NCI-H2081 treated with DMSO at 0.1 percent for 48 hours (cell line): ENCODE results near the gene PPP1R9B.

ENCODE experiments used
- DNase-seq: peaks from one replicate; lab custom pipeline; 2025; lab: John Stamatoyannopoulos, UW

The PPP1R9B gene

GRCh38 chr17:50105811-50106210 lies 44.7 kb downstream of the PPP1R9B start:
- no peak for DNase-seq

- no peak for DNase-seq
Measured at GRCh38 chr17:50103941-50104340, 46.5 kb downstream of the PPP1R9B start.

GRCh38 chr17:50103252-50103651 lies 47.2 kb downstream of the PPP1R9B start:
- no peak for DNase-seq

GRCh38 chr17:50102164-50102991 lies 48.1 kb downstream of the PPP1R9B start:
- no peak for DNase-seq

GRCh38 chr17:50101346-50102163 lies 48.9 kb downstream of the PPP1R9B start:
- DNase-seq, result no peak

- no peak for DNase-seq
Measured at GRCh38 chr17:50100921-50101345, 49.5 kb downstream of the PPP1R9B start.

GRCh38 chr17:50100480-50100883 lies 50.0 kb downstream of the PPP1R9B start:
- no peak for DNase-seq

DNA sequence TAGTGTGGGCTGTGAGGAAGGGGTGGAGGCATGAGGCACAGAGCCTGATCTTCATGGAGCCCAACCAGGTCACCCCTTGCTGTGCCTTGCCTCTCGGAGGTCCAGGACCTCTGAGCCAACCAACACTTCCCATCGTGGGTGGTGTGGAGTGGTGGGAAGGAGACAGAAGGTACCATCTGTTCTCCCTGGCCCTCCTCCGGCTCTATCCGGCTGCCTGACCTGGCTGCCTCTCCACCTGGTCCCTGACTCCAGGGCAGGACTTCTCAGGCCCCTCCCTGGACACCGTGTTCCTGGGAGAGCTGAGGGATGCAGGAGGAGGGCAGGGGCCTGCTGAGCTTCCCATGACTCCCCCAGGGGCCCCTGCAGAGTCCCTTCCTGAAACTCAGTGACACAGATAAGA lies 51.5 kb downstream of the PPP1R9B start:
- no peak for DNase-seq

DNA sequence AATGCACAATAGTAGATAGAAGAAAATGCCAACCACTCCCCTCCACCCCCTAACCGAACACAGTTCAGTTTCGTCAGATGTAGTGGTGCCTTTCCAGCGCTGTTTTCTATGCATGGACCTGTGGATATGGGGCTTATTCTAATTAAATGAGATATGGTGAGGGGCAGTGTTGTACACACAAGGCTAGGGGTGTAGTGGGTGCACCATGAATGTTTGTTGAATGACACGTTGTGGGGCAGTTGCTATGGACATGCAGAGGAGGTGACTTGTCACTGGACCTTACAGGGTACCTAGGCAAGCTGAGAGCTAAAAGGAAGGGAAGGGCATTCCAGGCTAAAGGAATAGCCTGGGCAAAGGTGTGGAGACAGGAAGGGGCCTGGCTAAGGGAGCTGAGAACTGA lies 51.9 kb downstream of the PPP1R9B start:
- DNase-seq, result no peak

DNA sequence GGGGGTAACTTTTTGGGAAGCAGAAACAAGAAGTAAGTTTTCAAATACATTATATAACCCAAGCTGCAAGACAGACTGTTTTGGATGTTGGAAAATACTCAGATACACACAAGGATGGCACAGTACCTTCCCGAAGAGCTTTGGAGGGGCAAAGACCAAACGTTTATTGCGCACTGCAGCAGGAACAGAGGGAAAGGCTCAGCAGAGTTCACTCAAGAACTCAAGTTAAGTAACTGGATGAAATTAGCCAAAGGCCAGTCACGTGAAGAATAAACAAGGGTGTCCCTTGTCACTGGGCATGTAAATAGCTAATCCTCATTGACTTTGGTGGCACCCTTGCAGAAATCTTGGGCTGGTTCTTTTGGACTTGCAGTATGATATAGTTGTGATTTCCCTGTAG lies 52.6 kb downstream of the PPP1R9B start:
- no peak for DNase-seq

DNA sequence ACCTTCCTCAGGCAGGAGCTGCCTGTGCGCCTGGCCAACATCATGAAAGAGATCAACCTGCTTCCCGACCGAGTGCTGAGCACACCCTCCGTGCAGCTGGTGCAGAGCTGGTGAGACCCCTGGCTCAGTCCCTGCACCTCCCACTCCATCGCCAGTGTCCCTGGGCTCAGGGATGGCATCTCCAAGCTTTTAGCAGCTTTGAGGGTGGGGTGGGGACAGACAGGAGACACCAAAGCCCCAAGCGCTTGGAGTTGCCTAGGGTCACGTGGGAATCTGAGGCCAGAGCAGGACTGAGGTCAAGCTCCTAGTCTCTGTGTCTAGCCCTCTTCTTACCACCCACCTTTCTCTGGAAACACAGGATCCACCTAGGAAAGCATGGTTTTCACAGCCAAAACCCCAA lies 53.0 kb downstream of the PPP1R9B start:
- DNase-seq, result no peak

- no peak for DNase-seq
Measured at GRCh38 chr17:50096758-50097157, 53.7 kb downstream of the PPP1R9B start.

DNA sequence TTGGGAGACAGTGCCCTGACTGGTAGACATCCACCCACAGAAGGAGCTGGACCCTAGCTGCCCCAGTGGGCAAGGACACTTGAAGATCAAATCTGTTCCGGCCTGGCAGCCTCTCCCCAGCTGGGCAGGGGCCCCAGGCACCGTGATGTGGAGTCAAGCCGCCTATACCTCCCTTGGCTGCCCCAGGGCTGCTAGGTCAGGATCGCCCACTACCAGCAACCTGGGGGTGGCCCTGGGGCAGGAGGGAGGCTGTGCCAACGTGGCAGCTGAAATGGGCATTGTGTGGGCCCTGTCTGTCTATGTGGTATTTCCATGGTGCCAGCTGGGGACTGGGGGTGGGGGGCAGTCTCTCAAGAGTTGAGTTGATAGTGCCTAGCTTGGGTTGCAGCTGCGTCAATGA lies 54.4 kb downstream of the PPP1R9B start:
- DNase-seq, result no peak

DNA sequence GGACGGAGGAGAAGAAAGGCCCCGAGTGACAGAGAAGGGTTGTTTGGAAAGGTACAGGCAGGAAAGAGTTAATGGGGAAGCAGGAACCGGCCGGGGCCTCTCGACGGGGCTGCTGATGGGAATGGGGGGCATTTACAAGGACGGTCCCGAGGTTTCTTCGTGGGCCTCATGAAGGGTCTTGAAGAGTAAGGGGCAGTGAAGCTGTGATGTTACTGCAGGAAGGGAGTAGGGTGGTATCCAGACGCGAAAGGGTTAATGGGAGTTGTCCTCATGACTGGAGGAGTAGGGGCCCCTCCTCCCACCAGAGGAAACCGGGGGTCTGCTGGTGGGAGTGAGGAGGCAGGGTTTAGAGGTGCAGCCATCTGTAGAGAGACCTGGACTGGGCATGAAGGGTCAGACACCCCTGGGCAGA lies 54.8 kb downstream of the PPP1R9B start:
- no peak for DNase-seq

- peak; percentile 68 for DNase-seq
Measured at GRCh38 chr17:50094753-50095619, 55.5 kb downstream of the PPP1R9B start, which contains the start of gene PDK2. TSS of gene PDK2 (plus strand) at chr17:50095351. CDS start at chr17:50095436, 85 bp downstream.

DNA sequence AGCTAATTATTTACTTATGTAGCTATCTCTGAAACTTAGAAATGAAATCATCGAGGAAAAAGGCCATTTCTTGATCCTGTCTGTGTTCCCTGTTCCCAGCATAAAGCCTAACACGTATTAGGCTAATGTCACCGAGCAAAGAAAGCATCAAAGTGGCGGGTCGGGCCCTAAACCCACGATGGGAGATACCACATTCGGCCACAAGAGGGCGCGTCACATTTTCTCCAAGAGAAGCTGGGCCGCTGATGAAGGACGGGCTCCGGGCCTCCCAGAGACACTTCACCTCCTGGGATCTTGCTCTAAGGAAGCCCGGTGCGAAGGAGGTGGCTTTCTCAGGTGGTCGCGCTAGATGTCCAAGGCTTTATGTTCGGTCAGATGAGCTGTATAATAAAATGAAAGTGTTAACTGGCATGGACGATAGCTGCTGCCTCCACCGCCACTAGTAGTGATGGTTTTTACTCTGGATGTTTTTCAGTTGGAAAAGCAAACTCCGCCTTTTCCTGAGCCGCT lies 56.2 kb downstream of the PPP1R9B start:
- peak; percentile 55 for DNase-seq

GRCh38 chr17:50093807-50094206 lies 56.7 kb downstream of the PPP1R9B start:
- no peak for DNase-seq

DNA sequence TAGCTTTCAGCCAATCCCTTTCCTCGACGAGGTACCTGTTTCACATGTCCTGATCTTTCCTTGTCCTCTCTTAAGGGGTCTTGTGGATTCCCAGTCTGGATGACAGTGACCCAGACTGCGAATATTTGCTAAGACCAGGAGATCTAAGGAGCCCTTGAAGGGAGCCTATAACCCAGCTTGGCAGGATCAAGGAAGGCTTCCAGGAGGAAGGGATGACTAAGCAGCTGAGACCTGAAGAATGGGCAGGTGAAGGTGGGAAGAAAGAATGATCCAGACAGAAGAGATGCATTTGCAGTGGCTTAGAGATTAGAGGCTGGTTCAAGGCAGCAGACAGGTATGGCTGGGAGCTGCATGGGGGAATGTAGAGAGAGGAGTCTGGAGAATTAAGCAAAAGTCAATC lies 57.2 kb downstream of the PPP1R9B start:
- DNase-seq, result no peak

- no peak for DNase-seq
Measured at GRCh38 chr17:50091918-50092285, 58.6 kb downstream of the PPP1R9B start.

DNA sequence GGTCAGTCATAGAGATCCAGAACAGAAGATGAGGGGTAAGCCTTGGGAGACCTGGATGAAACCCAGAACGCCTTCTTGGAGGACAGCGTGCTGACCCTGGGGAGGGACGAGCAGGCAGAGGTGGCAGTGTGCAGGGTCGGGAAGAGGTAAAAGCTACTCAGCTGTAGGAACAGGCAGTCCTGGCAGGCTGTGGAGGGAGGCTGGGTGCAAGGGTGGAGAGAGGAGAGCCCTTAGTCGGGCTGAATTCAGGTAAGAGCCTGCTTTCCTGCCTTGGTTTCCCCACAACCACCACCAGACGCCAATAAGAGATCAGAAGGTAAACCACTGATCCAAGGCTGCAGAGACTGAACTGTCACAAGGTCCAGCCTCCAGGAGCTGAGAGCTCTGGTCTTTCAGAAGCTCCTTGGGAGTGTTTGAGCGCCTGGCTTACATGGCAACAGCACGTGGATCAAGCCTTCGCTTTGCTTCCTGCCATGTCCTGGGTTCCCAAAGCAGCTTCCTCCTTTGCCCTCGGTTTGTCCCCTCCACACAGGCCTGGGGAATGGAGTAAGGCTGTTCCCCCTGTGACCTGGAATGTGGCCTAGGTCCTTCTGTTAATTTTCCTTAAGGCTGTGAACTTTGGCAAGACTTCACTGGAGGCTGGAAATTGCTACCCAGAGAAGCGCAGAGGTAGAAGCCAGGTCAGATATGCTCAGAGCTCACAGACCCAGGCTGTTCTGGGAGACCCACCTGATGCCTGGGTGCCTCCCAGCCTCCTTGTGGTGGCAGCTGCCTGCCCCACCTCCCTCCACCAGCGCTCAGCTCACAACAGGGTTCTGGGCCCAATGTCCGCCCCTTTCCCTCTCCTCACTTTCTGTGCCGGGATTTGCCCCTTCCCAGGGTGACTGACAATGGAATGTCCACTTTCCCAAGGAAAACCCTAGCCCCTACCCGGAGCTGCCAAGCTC lies 59.2 kb downstream of the PPP1R9B start:
- DNase-seq, result no peak

GRCh38 chr17:50090071-50090470 lies 60.4 kb downstream of the PPP1R9B start:
- no peak for DNase-seq
